MM.1S (cell line): Measurements from ENCODE around the gene MAGEB1.

Experiments
- CTCF ChIP-seq: fragments of 300-600 bp; sonication (generic); IDR thresholded peaks from 2 replicates; pipeline ENCODE4 v1.5.1; 2016; ENCODE audit warnings: antibody characterized with exemption, low read length, mixed read lengths
- EZH2 ChIP-seq: fragments of 300-600 bp; sonication (generic); optimal IDR thresholded peaks from 2 replicates; pipeline ENCODE3; 2017; ENCODE audit warnings: low read depth, mild to moderate bottlenecking, antibody characterized with exemption, low read length, mixed read lengths

DNA sequence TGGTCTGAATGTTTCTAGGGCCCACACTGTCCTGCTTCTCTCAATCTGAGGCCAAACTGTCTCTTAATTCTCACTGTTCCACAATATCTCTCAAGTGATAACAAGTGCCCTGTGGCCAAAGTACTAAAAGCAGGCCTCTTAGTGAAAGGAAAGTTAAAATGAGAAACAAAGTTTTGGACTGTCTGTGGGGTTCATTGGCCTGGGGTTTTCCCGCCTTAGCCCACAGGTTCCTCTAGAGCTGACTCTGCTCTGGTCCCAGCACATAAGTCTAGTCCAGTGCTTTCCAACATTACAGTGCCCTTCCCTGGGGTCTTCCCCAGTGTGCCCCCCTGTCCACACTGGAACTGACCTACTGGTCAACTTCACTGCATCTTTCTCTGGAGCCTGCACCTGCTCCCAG lies 6.3 kb downstream of the MAGEB1 start:
- no peak for TF ChIP-seq CTCF
- no peak for TF ChIP-seq EZH2
